ENCODE measurements around the gene PRRT1. TPM values are rescaled to one million over a fixed set of nuclear protein-coding genes. Genes with fewer than 3 reads are reported as not detected.

PRRT1 gene
- total and polyA plus RNA-seq, 4 donors, result 0.08 to 0.24 (median 0.19) TPM; not detected in 1

- H3K9me3 ChIP-seq (ENCODE audit: control insufficient read depth in 4 of 4, low read length in 3 of 4), result no peaks in the 10 kb centered on the region
- peak within 1 kb of the TSS; percentile 87 to 88 for H3K27ac ChIP-seq (ENCODE audit: low read depth in 1 of 2, low read length in 2 of 2)
- TF ChIP-seq TAF1 (conservative IDR thresholded peaks at IDR 0.05), result no peak
- TF ChIP-seq YY1 (IDR thresholded peaks at IDR 0.05), result peak; percentile 25
- TF ChIP-seq JUND (IDR thresholded peaks at IDR 0.05), result no peak
- peak; percentile 19 for TF ChIP-seq HNF4G (IDR thresholded peaks at IDR 0.05)
- TF ChIP-seq NR2F2 (IDR thresholded peaks at IDR 0.05), result peak; percentile 65
- TF ChIP-seq, protein P1, sequence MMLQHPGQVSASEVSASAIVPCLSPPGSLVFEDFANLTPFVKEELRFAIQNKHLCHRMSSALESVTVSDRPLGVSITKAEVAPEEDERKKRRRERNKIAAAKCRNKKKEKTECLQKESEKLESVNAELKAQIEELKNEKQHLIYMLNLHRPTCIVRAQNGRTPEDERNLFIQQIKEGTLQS (IDR thresholded peaks at IDR 0.05), result no peak
- TF ChIP-seq RAD21 (IDR thresholded peaks at IDR 0.05), result no peak
- TF ChIP-seq FOXA1 (IDR thresholded peaks at IDR 0.05), result no peak
- TF ChIP-seq FOXA2 (IDR thresholded peaks at IDR 0.05), result no peak
- no peak for TF ChIP-seq EGR1 (IDR thresholded peaks at IDR 0.05; ENCODE audit: low read depth in 2 of 2)
- TF ChIP-seq MAX (IDR thresholded peaks at IDR 0.05), result no peak
- TF ChIP-seq, protein P2, sequence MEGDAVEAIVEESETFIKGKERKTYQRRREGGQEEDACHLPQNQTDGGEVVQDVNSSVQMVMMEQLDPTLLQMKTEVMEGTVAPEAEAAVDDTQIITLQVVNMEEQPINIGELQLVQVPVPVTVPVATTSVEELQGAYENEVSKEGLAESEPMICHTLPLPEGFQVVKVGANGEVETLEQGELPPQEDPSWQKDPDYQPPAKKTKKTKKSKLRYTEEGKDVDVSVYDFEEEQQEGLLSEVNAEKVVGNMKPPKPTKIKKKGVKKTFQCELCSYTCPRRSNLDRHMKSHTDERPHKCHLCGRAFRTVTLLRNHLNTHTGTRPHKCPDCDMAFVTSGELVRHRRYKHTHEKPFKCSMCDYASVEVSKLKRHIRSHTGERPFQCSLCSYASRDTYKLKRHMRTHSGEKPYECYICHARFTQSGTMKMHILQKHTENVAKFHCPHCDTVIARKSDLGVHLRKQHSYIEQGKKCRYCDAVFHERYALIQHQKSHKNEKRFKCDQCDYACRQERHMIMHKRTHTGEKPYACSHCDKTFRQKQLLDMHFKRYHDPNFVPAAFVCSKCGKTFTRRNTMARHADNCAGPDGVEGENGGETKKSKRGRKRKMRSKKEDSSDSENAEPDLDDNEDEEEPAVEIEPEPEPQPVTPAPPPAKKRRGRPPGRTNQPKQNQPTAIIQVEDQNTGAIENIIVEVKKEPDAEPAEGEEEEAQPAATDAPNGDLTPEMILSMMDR (IDR thresholded peaks at IDR 0.05; ENCODE audit: low read depth, low read length, missing input control), result peak; percentile 13
- TF ChIP-seq, protein P3, sequence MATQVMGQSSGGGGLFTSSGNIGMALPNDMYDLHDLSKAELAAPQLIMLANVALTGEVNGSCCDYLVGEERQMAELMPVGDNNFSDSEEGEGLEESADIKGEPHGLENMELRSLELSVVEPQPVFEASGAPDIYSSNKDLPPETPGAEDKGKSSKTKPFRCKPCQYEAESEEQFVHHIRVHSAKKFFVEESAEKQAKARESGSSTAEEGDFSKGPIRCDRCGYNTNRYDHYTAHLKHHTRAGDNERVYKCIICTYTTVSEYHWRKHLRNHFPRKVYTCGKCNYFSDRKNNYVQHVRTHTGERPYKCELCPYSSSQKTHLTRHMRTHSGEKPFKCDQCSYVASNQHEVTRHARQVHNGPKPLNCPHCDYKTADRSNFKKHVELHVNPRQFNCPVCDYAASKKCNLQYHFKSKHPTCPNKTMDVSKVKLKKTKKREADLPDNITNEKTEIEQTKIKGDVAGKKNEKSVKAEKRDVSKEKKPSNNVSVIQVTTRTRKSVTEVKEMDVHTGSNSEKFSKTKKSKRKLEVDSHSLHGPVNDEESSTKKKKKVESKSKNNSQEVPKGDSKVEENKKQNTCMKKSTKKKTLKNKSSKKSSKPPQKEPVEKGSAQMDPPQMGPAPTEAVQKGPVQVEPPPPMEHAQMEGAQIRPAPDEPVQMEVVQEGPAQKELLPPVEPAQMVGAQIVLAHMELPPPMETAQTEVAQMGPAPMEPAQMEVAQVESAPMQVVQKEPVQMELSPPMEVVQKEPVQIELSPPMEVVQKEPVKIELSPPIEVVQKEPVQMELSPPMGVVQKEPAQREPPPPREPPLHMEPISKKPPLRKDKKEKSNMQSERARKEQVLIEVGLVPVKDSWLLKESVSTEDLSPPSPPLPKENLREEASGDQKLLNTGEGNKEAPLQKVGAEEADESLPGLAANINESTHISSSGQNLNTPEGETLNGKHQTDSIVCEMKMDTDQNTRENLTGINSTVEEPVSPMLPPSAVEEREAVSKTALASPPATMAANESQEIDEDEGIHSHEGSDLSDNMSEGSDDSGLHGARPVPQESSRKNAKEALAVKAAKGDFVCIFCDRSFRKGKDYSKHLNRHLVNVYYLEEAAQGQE (IDR thresholded peaks at IDR 0.05), result peak; percentile 21
- peak; percentile 47 to 80 for TF ChIP-seq GABPA (IDR thresholded peaks at IDR 0.05 in 1 of 2, conservative IDR thresholded peaks at IDR 0.05 in 1 of 2)
- peak; percentile 34 to 52 for TF ChIP-seq RXRA (IDR thresholded peaks at IDR 0.05)
- peak; percentile 52 for TF ChIP-seq SP1 (IDR thresholded peaks at IDR 0.05)
- TF ChIP-seq, protein P4, sequence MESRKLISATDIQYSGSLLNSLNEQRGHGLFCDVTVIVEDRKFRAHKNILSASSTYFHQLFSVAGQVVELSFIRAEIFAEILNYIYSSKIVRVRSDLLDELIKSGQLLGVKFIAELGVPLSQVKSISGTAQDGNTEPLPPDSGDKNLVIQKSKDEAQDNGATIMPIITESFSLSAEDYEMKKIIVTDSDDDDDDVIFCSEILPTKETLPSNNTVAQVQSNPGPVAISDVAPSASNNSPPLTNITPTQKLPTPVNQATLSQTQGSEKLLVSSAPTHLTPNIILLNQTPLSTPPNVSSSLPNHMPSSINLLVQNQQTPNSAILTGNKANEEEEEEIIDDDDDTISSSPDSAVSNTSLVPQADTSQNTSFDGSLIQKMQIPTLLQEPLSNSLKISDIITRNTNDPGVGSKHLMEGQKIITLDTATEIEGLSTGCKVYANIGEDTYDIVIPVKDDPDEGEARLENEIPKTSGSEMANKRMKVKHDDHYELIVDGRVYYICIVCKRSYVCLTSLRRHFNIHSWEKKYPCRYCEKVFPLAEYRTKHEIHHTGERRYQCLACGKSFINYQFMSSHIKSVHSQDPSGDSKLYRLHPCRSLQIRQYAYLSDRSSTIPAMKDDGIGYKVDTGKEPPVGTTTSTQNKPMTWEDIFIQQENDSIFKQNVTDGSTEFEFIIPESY (IDR thresholded peaks at IDR 0.05), result peak; percentile 66
- TF ChIP-seq HNF4A (conservative IDR thresholded peaks at IDR 0.05), result peak in 1 of 2 donors; percentile 10
- peaks cover 3 to 11% (median 10%) of the 10 kb centered on the region in 4 donors for H3K36me3 ChIP-seq (ENCODE audit: control insufficient read depth in 4 of 4, insufficient read depth in 3 of 4, low read depth in 1 of 4, low read length in 3 of 4)
- H3K27me3 ChIP-seq (ENCODE audit: control insufficient read depth in 4 of 4, insufficient read depth in 4 of 4, low read length in 3 of 4), result peaks cover 0 to 5% (median 0%) of the 10 kb centered on the region in 4 donors
- peak within 1 kb of the TSS; percentile 77 to 81 for H3K9ac ChIP-seq (ENCODE audit: low read depth in 1 of 2, low read length in 2 of 2)
- H3K4me3 ChIP-seq (ENCODE audit: low read depth in 1 of 3, low read length in 3 of 3), result peak within 1 kb of the TSS; percentile 66 to 97 (median 82)
- H3K4me1 ChIP-seq (ENCODE audit: control insufficient read depth in 4 of 4, insufficient read depth in 4 of 4, low read length in 3 of 4), result peaks cover 6 to 26% (median 13%) of the 10 kb centered on the region in 4 donors
- DNase-seq (ENCODE audit: low spot score), result peak; percentile 85
- whole genome bisulfite sequencing, result 5% methylated on average over 52 of the region's 52 CpGs
Measured at GRCh38 chr6:32153564-32154513, 2.1 kb upstream of the PRRT1 start, which contains the start of gene PPT2. Gene PPT2 (plus strand): TSS chr6:32154141. CDS start chr6:32154595, 454 bp downstream.

All from liver (tissue), 9 donors.